HG02798 (cell line): ENCODE data around the gene SLC9A8.

Experiments
- ATAC-seq: cut with Tn5 transposase; IDR thresholded peaks from one replicate; pipeline ENCODE4 v1.9.1; 2021; ENCODE audit warnings: mild to moderate bottlenecking; ENCODE audit not compliant: unreplicated experiment, poor library complexity

SLC9A8 gene

DNA sequence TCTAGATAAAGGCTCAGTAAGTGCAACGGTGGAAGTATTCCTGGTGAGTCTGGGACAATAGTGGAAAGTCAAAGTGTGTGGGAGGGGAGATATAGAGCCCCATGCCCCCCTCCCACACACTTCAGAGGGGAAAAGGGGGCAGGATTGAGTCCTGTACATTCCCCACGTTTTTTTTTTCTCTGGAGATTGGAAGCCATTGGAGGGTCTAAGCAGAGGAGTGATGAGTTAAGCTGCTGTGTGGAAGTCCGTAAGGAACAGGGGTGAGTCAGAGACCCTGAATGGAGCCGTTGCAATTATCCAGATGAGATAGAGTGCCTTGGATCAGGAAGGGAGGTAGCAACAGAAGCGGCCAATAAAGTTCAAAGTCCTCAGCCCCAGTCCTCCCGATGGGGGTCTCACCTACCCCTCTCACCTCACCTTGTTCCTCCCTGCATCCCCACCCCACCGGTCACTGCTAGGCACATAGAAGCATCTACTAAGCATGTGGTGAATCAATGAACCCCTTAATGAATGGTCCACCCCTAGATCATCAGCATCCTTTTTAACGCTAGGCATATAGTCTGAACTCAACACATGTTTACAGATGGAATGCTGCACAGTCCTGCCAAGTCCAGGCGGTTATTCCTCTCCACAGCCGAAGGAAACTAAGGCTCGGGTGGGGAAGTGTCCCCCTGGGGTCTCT lies 662 bp upstream of the SLC9A8 start:
- ATAC-seq: no peak

DNA sequence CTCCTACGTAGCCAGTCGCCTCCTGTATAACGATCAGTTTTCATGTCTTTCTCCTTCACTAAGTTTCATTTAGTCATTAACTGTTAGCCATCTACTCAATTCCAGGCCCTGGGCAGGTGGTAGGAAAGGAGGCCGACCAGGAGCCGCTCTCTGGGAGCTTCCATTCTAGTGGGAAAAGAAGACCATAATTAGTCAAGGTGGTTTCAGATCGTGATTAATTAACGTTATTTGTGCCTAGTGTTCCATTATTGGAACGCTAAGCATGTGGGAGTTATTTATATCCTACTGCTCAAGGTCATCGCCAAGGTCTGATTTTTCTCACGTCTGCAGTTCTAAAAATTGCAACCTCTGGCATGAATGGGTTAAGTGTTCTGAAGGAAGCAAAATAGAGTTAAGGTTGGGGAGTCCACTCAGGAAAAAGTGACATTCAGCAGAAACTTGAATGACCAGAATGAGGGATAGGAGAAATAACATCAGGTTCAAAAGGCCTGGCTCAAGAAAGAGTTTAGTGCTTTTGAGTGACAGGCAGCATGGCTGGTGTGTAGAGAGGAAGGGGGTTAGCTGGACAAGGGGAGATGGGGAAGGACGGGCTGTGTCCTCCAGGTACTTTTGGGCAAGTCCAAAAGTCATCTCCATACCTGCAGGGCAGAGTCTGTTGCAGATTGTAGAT lies 812 bp downstream of the SLC9A8 start:
- no peak for ATAC-seq

DNA sequence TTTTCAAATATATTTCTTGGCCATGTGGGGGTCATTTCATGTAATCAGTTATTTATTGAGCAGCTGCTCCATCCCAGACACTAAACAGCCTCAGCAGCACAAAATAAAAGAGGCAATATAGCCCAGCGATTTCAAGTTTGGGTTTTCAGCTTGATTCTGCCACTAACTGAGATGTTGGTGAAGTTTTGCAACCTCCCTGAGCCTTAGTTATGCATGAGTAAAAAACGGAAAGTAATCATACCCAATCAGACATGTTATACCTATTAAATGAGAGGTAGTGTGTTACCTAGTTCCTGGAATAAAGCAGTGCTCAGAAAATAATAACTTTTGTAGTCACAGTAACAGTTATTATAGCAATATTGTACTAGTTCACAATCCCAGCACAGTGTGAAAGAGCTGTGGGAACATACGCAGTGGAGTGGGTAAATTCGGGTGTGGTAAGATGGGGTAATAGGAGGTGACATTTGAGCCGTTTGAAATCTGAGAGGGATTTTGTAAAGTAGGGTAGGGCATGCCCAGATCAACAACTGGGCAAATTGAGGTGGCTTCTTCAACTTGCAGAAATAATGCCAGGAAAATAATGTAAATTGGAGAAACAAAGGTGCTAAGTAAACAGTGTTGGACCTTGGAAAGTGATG lies 1.5 kb downstream of the SLC9A8 start:
- no peak for ATAC-seq

DNA sequence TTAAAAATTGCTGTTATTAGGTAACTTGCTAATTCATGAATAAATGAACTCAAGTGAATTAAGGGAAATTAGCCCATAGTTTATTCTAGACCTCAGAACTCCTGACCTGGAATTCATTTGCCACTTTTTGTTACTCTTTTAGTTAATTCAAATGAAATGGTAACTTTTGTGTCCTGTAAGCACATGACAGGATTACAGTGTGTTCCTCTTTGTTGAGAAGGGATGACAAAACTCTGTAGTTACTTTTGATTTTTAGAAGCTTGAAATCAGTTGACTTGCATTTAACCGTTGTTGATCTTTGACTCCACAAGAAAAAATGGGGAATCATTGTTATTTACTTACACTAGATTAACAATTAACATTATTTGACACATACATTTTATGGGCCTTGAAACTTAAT lies 6.2 kb downstream of the SLC9A8 start:
- ATAC-seq: no peak

DNA sequence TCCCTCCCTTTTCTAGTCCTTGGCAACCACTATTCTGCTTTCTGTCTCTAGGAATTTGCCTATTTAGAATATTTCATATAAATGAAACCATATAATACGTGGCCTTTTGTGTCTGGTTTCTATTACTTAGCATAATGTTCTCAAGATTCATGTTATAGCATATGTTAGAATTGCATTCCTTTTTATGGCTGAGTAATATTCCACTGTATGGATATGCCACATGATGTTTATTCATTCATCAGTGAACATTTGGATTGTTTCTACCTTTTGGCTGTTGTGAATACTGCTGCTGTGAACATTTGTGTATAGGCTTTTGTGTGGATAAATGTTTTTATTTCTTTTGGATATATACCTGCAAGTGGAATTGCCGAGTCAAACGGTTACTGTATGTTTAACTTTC lies 7.1 kb downstream of the SLC9A8 start:
- ATAC-seq: no peak

DNA sequence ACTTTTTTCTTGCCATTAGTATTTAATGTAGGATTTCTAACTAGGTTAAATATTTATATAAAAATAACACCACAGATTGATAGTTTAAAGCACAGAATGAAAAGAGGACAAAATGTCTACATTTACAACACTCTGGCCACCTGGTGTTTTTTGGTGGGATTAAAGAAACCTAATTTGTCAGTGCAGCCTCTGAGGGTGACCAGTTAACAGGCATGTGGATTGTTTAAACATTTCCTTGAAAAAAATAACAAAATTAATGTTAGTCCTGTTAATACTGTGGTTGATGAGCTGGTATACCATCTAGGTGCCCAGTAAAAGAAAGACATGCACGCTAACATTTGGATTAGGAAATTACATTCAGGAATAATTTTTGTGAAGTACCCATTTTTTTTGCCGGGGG lies 8.8 kb downstream of the SLC9A8 start:
- ATAC-seq: no peak

DNA sequence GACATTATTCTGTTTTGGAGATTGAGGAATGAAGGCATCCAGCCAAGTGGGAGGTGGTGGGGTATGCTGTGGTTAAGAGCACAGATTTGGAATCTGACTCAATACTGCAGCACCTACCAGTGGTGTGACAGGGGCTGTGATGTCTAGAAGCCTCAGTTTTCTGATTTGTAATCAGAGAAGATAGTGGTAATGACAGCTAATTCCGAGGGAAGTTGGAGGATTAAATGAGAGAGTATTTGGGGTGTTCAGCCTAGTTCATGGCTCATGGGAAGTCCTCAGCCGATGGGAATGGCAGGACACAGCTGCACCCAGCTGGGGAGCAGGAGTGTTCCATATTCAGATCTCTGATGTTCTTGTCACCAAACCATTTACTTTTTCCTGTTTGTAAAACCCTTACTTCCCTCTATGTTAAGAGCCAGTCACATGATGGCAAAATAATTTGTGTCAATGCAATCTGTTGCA lies 9.3 kb downstream of the SLC9A8 start:
- no peak for ATAC-seq

DNA sequence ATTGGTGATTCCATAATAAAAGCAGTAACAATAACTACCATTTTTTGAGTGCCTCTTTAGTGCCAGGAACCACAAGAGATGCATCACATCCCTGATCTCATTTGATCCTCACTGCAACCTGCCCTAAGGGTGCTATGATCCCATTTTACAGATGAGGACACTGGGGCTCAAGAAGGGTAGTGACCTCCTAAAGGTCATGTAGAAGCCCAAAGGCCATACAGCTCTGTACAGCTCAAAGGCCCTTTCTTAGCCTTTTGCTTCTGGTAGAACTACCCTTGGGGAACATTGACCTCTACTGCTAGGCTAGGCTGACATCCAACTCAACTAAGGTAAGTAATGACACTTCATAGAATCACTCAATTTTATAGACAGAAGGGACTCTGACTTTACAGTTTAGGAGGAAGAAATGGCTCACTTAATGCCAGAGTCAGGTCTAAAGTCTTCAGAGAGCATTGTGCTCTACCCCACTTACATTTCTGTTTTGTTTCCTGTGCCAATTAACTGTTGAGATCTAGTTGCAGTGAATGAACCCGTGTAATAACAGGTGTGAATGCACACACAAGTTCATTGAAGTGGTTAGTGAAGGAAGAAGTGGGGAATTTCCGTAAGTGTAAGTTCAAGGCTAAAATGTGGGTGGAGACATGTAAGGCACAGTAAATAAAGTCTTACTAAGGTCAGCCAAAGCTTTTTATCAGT lies 10.7 kb downstream of the SLC9A8 start:
- ATAC-seq: no peak

DNA sequence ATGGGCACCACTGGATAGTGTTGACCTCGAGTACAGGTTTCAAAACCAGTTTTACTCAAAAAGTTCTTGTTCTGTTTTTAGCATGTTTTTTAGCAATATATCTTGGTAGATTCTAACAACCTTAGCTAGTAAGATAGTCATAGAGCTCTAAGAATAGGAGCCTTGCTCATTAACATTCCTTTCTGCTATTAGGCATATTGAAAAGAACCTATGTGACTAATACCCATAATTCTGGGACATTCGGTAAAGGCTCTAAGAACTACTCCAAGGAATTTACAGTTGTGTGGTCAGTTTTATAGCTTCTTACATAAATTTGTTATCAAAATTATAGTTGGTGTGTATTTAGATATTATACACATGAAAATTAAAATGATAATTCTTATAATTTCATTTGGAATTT lies 11.6 kb downstream of the SLC9A8 start:
- no peak for ATAC-seq

DNA sequence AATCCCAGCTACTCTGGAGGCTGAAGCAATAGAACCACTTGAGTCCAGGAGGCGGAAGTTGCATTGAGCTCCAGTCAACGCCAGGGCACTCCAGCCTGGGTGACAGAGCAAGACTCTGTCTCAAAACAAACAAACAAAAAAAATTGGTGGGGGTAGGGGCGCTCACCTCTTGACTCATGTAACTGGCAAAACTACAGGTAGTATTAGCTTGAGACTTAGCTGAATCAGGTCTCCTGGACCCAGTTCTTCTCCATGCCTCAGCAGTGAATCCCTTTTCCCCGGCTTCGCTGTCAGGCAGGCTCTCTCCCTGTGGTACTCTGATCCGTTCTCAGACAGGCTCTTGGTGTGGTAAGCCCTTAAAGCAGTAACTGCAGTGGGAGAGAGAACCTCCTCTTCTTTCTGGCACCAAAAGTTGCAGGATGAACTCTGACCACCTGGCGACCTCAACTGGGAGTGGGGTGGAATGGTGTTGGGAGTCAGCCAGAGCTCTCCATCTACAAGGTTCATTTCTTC lies 12.9 kb downstream of the SLC9A8 start:
- no peak for ATAC-seq

DNA sequence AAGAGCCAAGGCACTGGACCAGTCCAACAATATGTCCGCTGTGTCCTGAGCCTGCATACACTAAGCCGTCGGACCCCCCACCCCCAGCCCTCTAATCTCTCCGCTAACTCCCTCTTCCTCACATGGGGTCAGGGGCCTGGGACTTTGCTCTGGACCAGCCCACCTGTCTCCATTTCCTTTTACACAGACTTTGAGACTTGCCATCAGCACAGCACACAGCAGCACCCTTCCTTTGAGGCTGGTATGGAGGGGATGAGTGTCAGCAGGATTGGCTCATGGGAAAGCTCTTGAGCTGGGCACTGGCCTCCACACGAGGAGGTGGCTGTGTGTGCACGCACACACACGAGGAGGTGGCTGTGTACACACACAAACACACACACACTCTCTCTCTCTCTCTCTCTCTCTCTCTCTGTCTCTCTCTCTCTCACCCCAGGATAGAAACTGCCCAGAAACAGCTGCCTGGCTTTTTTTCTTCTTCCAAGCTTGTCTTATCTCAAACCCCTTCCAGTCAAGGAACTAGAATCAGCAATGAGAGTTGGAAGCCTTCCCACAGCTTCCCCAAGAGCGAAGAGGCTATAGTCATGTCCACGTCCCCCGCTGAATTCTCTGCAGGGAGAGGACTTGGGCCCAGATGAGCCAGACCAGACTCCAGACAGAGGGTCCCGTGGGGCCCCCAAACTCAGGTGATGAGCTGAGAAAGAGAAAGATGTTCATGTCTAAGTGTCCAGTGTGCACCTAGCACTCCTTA lies 18.6 kb downstream of the SLC9A8 start:
- ATAC-seq: no peak

DNA sequence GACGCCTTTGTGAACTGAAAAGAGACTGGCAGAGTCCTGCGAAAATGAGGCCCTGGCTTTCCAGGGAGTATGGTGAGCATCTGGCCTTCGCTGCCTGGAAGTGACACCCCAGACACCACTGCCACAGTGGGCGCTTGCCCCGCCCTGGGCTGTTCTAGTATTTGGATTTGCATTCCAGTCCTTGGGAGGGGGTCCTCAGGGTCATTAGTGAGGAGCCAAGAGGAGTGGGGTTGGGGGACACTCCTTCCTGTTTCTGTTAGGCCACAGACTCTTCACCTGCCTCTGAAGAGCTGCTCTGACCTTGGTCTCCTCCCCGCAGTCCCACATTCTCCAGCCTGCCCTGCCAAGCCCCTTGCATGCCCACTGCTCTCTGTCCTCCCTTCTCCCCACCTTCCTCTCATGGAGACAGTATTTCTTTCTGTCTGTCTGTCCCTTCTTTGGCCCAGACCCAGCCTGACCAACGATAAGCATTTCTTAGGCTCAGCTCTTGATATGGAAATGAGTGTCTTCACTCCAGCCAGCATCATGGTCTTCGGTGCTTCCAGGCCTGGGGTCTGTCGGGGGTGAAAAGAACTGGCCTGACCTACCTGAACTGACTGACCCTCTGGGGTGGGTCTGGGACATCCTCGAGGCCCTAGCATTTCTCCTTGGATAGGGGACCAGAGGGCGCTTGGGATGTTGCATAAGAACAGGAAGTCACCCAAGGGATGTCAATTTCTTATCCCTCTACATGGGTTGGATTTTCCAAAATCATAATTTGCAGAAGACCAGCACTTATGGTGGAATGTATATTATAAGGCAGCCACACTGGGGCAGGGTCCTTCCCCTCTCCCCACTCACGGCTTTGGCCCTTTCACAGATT lies 19.4 kb downstream of the SLC9A8 start:
- no peak for ATAC-seq

DNA sequence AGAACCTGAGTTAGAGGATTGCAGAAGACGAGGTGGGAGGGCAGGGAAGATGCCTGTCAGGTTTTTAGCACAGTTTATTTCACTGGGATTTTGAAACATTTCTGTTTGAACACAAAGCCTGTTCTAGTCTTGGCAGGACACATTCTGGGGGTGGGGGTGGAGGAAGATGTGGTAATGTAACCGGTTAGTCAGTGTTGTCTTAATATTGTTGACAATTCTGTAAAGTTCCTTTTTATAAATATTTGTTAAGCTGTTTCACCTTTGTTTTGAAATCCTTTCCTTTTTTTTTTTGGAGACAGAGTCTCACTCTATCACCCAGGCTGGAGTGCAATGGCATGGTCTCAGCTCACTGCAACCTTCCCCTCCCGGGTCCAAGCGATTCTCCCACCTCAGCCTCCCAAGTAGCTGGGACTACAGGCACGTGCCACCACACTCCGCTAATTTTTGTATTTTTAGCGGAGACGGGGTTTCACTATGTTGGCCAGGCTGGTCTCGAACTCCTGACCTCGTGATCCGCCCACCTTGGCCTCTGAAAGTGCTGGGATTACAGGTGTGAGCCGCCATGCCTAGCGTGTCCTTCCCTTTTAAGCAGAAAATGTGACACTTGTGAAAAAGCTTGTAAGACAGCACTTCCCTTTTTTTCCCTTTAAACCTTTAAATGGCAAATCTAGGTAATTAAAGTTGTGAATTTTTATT lies 20.2 kb downstream of the SLC9A8 start:
- ATAC-seq: no peak

DNA sequence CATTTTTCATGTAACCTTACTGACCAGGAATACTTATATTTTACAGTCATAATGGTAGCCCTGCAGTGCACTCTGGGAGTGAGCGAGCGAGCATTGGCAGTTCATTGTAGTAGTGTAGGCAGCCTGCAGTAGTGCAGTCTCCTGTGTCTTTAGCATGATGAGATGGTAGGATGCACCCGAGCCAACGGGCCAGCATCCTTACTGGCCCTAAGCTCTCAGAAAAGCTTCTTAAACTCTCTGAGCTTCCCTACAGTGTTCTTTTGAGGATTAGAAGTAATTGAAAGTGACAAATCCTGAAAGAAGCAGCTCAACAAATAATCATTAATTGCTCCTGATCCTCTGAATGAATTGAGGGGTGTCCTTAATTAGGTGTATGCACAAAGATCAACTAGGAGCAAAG lies 20.9 kb downstream of the SLC9A8 start:
- no peak for ATAC-seq

DNA sequence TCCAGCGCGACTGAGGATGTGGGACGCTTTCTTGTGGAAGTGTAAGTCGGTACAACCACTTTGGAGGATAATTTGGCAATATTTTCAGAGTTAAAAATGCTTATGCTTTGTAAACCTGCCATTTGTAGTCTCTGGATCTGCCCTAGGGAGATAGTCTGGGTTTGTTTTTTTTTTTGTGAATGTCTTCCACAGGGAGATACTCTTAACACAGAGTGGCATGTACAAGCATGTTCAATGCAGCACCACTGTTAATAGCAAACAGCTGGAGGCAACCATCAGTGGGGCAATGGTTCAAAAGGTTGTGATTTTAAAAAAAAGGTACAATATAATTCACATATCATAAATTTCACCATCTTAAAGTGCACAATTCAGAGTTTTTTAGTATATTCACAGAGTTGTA lies 22.4 kb downstream of the SLC9A8 start:
- no peak for ATAC-seq

DNA sequence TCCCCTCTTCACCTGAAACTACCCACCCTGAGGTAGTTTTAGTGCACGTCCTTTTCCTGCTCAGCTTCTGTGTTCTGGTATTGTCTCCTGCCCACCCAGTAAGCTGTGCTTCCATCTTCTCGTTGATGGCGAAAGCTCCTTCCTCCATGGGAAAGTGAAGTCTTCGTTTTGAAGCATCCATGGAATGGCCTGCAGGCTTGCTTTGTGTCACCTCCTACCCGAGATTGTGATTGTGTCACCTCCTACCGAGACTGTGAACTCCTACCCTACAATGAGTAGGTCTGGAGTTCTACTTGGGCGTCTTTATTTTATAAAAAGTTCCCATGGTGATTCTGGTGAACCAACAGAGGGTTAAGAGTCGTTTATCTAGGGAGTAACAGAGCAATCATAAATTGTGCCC lies 25.9 kb downstream of the SLC9A8 start:
- ATAC-seq: no peak

DNA sequence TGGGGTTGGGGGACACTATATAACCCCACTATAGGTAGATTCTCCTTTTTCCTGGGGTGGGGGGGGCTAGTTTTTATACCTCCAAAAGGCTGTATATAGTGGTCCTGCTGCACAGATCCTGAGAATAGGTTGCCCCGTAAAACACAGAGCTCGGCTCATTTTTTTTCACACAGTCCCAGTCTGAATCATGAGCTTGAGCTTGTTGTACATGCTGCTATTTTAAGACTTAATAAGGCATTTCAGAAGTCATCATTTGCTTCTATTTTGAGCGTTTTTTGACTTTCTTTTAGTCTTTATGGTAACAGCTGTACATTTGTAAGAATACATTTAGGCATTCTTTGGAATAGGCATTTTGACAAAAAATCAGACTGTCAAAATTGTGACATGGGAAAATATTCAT lies 30.5 kb downstream of the SLC9A8 start:
- no peak for ATAC-seq

DNA sequence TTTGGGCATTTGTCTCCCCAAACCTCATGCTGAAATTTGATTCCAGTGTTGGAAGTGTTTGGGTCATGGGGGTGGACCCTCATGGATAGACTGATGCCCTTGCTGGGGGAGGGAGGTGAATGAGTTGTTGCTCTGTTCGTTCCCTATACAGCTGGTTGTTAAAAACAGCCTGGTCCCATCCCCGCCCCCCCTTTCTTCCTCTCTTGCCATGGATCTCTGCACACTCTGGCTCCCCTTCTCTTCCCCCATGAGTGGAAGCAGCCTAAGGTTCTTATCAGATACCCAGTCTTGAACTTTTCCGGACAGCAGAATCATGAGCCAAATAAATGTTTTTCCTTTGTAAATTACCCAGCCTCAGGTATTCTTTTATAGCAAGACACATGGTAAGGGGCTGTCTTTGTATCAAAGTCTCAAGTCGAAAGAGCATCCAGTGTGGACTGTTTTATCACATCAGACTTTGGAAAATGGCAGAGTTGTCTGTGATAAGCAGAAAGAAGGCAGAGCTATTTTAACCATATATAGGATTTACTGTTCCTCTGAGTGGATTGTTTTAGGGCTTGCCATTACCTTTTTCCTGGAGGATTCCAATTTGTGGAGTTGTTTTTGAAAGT lies 31.2 kb downstream of the SLC9A8 start:
- no peak for ATAC-seq
